ENCODE results near the gene VPS41. TPM values are rescaled to one million over a fixed set of nuclear protein-coding genes. Genes with fewer than 3 reads are reported as not detected.

VPS41 gene
- total RNA-seq, 2 experiments from 2014 or later, result 23.2 to 46.1 TPM

DNA sequence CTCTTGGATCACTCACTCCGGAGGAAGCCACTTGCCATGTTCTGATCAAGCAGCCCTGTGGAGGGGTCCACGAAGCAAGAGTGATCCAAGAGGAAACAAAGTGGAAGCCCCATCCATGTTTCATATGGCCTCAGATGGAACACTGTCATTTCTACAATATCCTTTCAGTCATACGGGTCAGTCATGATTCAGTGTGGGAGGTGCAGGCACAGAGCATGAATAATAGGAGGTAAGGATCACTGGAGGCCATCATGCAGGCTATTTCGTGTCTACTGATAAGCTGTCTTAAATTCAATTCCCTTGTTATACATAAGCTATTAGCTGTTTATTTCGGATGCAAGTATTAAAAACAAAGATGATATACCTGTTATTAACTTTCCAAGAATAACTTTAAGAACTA is 36.8 kb downstream of the VPS41 start:
- H3K27ac ChIP-seq (ENCODE audit: low read depth, low read length, poor library complexity, severe bottlenecking), result no peak overlapping the region
- intact Hi-C loops (cut with micrococcal nuclease; ENCODE audit: unreplicated experiment), result no loop called here
- BruUV-seq (replicated peaks), result no TSS peak
- TF ChIP-seq EZH2phosphoT487 (IDR thresholded peaks at IDR 0.05; ENCODE audit: borderline replicate concordance, low read depth, low read length), result no peak
- TF ChIP-seq, protein P1, sequence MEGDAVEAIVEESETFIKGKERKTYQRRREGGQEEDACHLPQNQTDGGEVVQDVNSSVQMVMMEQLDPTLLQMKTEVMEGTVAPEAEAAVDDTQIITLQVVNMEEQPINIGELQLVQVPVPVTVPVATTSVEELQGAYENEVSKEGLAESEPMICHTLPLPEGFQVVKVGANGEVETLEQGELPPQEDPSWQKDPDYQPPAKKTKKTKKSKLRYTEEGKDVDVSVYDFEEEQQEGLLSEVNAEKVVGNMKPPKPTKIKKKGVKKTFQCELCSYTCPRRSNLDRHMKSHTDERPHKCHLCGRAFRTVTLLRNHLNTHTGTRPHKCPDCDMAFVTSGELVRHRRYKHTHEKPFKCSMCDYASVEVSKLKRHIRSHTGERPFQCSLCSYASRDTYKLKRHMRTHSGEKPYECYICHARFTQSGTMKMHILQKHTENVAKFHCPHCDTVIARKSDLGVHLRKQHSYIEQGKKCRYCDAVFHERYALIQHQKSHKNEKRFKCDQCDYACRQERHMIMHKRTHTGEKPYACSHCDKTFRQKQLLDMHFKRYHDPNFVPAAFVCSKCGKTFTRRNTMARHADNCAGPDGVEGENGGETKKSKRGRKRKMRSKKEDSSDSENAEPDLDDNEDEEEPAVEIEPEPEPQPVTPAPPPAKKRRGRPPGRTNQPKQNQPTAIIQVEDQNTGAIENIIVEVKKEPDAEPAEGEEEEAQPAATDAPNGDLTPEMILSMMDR (conservative IDR thresholded peaks at IDR 0.05; ENCODE audit: low read length), result no peak
- no peak overlapping the region for H2AFZ ChIP-seq (ENCODE audit: low read length)
- H3K36me3 ChIP-seq (ENCODE audit: insufficient read depth, low read length), result peaks cover 9% of the 10 kb centered on the region; the same call in 1 of the 2 replicates
- DNase-seq (ENCODE audit: low spot score), result no peak
- H3K9me2 ChIP-seq (ENCODE audit: insufficient read depth, low read length), result no peaks in the 10 kb centered on the region
- ChIA-PET CTCF (ENCODE audit: unreplicated experiment) (no interaction called here), POLR2A (interaction anchor here (0.6 kb wide), 1 partner anchor 102 kb away, joined by 5 read pairs; no protein-coding TSS in a partner anchor)
- H3K4me2 ChIP-seq (ENCODE audit: low read length), result no peak overlapping the region
- H3K9me3 ChIP-seq (ENCODE audit: low read length), result no peaks in the 10 kb centered on the region
- peaks cover 6% of the 10 kb centered on the region for H3K4me1 ChIP-seq (ENCODE audit: insufficient read depth, low read length, poor library complexity, severe bottlenecking)
- 0 out of 2 replicates have a peak, but pooled peaks cover 4% of the 10 kb centered on the region for H4K20me1 ChIP-seq (ENCODE audit: insufficient read depth, low read length)
- no peaks in the 10 kb centered on the region for H3K79me2 ChIP-seq (ENCODE audit: insufficient read depth, low read depth, low read length)
- H3K4me3 ChIP-seq (ENCODE audit: low read depth, low read length, poor library complexity, severe bottlenecking), result no peak overlapping the region

DNA sequence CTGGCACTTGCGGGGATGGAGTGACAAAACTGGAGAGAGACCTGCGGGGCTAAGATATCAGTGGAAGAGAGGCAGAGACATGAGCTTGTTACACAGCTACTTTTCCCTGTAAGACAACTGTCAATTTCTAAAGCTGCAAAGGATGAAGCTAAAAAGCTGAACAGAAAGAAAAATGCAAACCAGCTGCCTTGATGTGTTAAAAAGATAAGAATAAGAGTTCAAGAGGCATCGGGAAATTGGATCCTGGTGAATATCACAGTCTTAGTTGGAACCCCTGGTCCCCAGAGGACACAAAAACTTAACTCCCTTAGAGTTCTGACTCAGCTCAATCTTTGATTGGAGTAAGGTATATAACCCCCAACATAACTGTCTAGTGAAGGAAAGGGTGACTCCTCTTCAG is 38.8 kb downstream of the VPS41 start:
- H4K20me1 ChIP-seq (ENCODE audit: insufficient read depth, low read length), result no peaks in the 10 kb centered on the region
- no peaks in the 10 kb centered on the region for H3K79me2 ChIP-seq (ENCODE audit: insufficient read depth, low read depth, low read length)
- H3K36me3 ChIP-seq (ENCODE audit: insufficient read depth, low read length), result peaks cover 20% of the 10 kb centered on the region; the same call in 1 of the 2 replicates
- peaks cover 6% of the 10 kb centered on the region for H3K4me1 ChIP-seq (ENCODE audit: insufficient read depth, low read length, poor library complexity, severe bottlenecking)
- no peaks in the 10 kb centered on the region for H3K9me3 ChIP-seq (ENCODE audit: low read length)
- no peak for TF ChIP-seq EZH2phosphoT487 (IDR thresholded peaks at IDR 0.05; ENCODE audit: borderline replicate concordance, low read depth, low read length)
- TF ChIP-seq, protein P1 (conservative IDR thresholded peaks at IDR 0.05; ENCODE audit: low read length), result no peak
- no peak overlapping the region for H3K4me2 ChIP-seq (ENCODE audit: low read length)
- CTCF ChIA-PET (ENCODE audit: unreplicated experiment), result no interaction called here
- intact Hi-C loops (cut with micrococcal nuclease; ENCODE audit: unreplicated experiment), result no loop called here
- no peak overlapping the region for H3K27ac ChIP-seq (ENCODE audit: low read depth, low read length, poor library complexity, severe bottlenecking)
- H2AFZ ChIP-seq (ENCODE audit: low read length), result no peak overlapping the region
- POLR2A ChIA-PET, result interaction anchor here (0.6 to 1.2 kb wide), 2 partner anchors 26 to 32 kb away, joined by 3 read pairs; no protein-coding TSS in a partner anchor
- H3K9me2 ChIP-seq (ENCODE audit: insufficient read depth, low read length), result no peaks in the 10 kb centered on the region
- DNase-seq (ENCODE audit: low spot score), result no peak
- H3K4me3 ChIP-seq (ENCODE audit: low read depth, low read length, poor library complexity, severe bottlenecking), result no peak overlapping the region
- no TSS peak for BruUV-seq (replicated peaks)

- intact Hi-C loops (cut with micrococcal nuclease; ENCODE audit: unreplicated experiment), result no loop called here
- Histone ChIP-seq H3K27ac (ENCODE audit: low read depth, low read length, poor library complexity, severe bottlenecking) (no peak overlapping the region), H3K9me2 (ENCODE audit: insufficient read depth, low read length) (no peaks in the 10 kb centered on the region), H3K36me3 (ENCODE audit: insufficient read depth, low read length) (peaks cover 20% of the 10 kb centered on the region; the same call in 1 of the 2 replicates), H3K4me3 (ENCODE audit: low read depth, low read length, poor library complexity, severe bottlenecking) (no peak overlapping the region), H3K4me2 (ENCODE audit: low read length) (no peak overlapping the region), H3K79me2 (ENCODE audit: insufficient read depth, low read depth, low read length) (no peaks in the 10 kb centered on the region), H3K4me1 (ENCODE audit: insufficient read depth, low read length, poor library complexity, severe bottlenecking) (no peaks in the 10 kb centered on the region), H2AFZ (ENCODE audit: low read length) (no peak overlapping the region), H4K20me1 (ENCODE audit: insufficient read depth, low read length) (no peaks in the 10 kb centered on the region), H3K9me3 (ENCODE audit: low read length) (no peaks in the 10 kb centered on the region)
- no TSS peak for BruUV-seq (replicated peaks)
- TF ChIP-seq, protein P1 (conservative IDR thresholded peaks at IDR 0.05; ENCODE audit: low read length), result no peak
- no peak for TF ChIP-seq EZH2phosphoT487 (IDR thresholded peaks at IDR 0.05; ENCODE audit: borderline replicate concordance, low read depth, low read length)
- POLR2A ChIA-PET, result interaction anchor here (0.7 kb wide), 1 partner anchor 12 kb away, joined by 4 read pairs; no protein-coding TSS in a partner anchor
- DNase-seq (ENCODE audit: low spot score), result no peak
- CTCF ChIA-PET (ENCODE audit: unreplicated experiment), result no interaction called here
Measured at GRCh38 chr7:38863601-38864291, 45.2 kb downstream of the VPS41 start.

All from OCI-LY7 (cell line).